ENCODE measurements around the gene HDHD5.

The HDHD5 gene

GRCh38 chr22:17119481-17120202 is 39.4 kb downstream of the HDHD5 start:
- DNase-seq = peak; percentile 48

- DNase-seq = no peak
These were observed 40.7 kb downstream of the HDHD5 start for GRCh38 chr22:17118342-17118741.

GRCh38 chr22:17117890-17118289 is 41.2 kb downstream of the HDHD5 start:
- DNase-seq = no peak

GRCh38 chr22:17117400-17117799 is 41.7 kb downstream of the HDHD5 start:
- DNase-seq = no peak

- DNase-seq = no peak
These were observed 42.3 kb downstream of the HDHD5 start for GRCh38 chr22:17116572-17117330.

- no peak for DNase-seq
These were observed 43.0 kb downstream of the HDHD5 start for GRCh38 chr22:17115945-17116565.

- DNase-seq = no peak
These were observed 43.8 kb downstream of the HDHD5 start for GRCh38 chr22:17115236-17115635.

- no peak for DNase-seq
These were observed 44.2 kb downstream of the HDHD5 start for GRCh38 chr22:17114898-17115235.

GRCh38 chr22:17114173-17114897 is 44.7 kb downstream of the HDHD5 start:
- DNase-seq = no peak

GRCh38 chr22:17113600-17113999 is 45.5 kb downstream of the HDHD5 start:
- no peak for DNase-seq

GRCh38 chr22:17112491-17113042 is 46.5 kb downstream of the HDHD5 start:
- DNase-seq = no peak

GRCh38 chr22:17110791-17111550 is 48.1 kb downstream of the HDHD5 start:
- DNase-seq = no peak

GRCh38 chr22:17109976-17110375 is 49.1 kb downstream of the HDHD5 start:
- no peak for DNase-seq

- DNase-seq = no peak
These were observed 49.8 kb downstream of the HDHD5 start for GRCh38 chr22:17109113-17109865.

GRCh38 chr22:17108256-17109112 is 50.6 kb downstream of the HDHD5 start:
- DNase-seq = no peak

- no peak for DNase-seq
These were observed 51.6 kb downstream of the HDHD5 start for GRCh38 chr22:17107547-17107810.

GRCh38 chr22:17106785-17107546 is 52.1 kb downstream of the HDHD5 start:
- peak; percentile 77 for DNase-seq

- peak; percentile 87 for DNase-seq
These were observed 52.8 kb downstream of the HDHD5 start for GRCh38 chr22:17106161-17106784.

Measured in NCI-H82 (cell line).